ENCODE measurements around the gene NMT2. TPM values are rescaled to one million over a fixed set of nuclear protein-coding genes. Genes with fewer than 3 reads are reported as not detected.

NMT2 gene
- polyA plus RNA-seq, 6 donors from 2014 or later = 3.7 to 7.3 (median 5.4) TPM

GRCh38 chr10:15197911-15198310 is 29.4 kb upstream of the NMT2 start:
- peak overlapping the region in 1 of 8 donors; percentile 53 for H3K4me3 Mint-ChIP-seq
- H3K27me3 Mint-ChIP-seq = peaks cover 11 to 24% (median 18%) of the 10 kb centered on the region in 3 donors
- H3K9me3 Mint-ChIP-seq = peaks cover 0 to 2% (median 0%) of the 10 kb centered on the region in 7 donors
- H3K36me3 Mint-ChIP-seq = peaks cover 0 to 3% of the 10 kb centered on the region in 2 donors
- no peak for ATAC-seq (ENCODE audit: low read depth in 2 of 2)
- no peak for DNase-seq
- no peak overlapping the region for H3K27ac Mint-ChIP-seq
- peaks cover 0 to under 1% (median 0%) of the 10 kb centered on the region in 3 donors for H3K4me1 Mint-ChIP-seq

GRCh38 chr10:15197276-15197675 is 28.8 kb upstream of the NMT2 start:
- Mint-ChIP-seq H3K9me3 (peaks cover 0 to 2% (median 0%) of the 10 kb centered on the region in 7 donors), H3K27ac (no peak overlapping the region), H3K36me3 (peaks cover 0 to 3% of the 10 kb centered on the region in 2 donors), H3K4me3 (no peak overlapping the region), H3K4me1 (no peaks in the 10 kb centered on the region), H3K27me3 (peaks cover 11 to 24% (median 18%) of the 10 kb centered on the region in 3 donors)
- DNase-seq = no peak
- ATAC-seq (ENCODE audit: low read depth in 2 of 2) = no peak

- H3K4me1 Mint-ChIP-seq = no peaks in the 10 kb centered on the region
- peaks cover 11 to 24% (median 18%) of the 10 kb centered on the region in 3 donors for H3K27me3 Mint-ChIP-seq
- H3K9me3 Mint-ChIP-seq = peaks cover 0 to 2% (median 0%) of the 10 kb centered on the region in 7 donors
- DNase-seq (peak; percentile 20), ATAC-seq (ENCODE audit: low read depth in 2 of 2) (peak; percentile 49 to 55)
- H3K36me3 Mint-ChIP-seq = peaks cover 0 to 3% of the 10 kb centered on the region in 2 donors
- peak overlapping the region in 3 of 6 donors; percentile 54 to 92 (median 72) for H3K27ac Mint-ChIP-seq
- H3K4me3 Mint-ChIP-seq = peak overlapping the region in 6 of 8 donors; percentile 5 to 87 (median 61)
These were observed 27.7 kb upstream of the NMT2 start for GRCh38 chr10:15196021-15196834.

- Mint-ChIP-seq H3K4me1 (peaks cover 7 to 10% (median 10%) of the 10 kb centered on the region in 3 donors), H3K4me3 (peak overlapping the region in 7 of 8 donors; percentile 17 to 73 (median 22)), H3K27ac (peak overlapping the region in 3 of 6 donors; percentile 12 to 57 (median 33)), H3K9me3 (no peaks in the 10 kb centered on the region), H3K36me3 (no peaks in the 10 kb centered on the region), H3K27me3 (peaks cover 0 to 6% (median 0%) of the 10 kb centered on the region in 3 donors)
- DNase-seq (peak; percentile 46), ATAC-seq (ENCODE audit: low read depth in 2 of 2) (peak; percentile 94 to 97)
These were observed 20.8 kb upstream of the NMT2 start for GRCh38 chr10:15189133-15189885.

GRCh38 chr10:15188603-15189002 is 20.1 kb upstream of the NMT2 start:
- peaks cover 0 to 6% (median 0%) of the 10 kb centered on the region in 3 donors for H3K27me3 Mint-ChIP-seq
- peaks cover 7 to 10% (median 10%) of the 10 kb centered on the region in 3 donors for H3K4me1 Mint-ChIP-seq

GRCh38 chr10:15183689-15184481 is 15.4 kb upstream of the NMT2 start:
- Mint-ChIP-seq H3K27me3 (peaks cover 4 to 36% (median 14%) of the 10 kb centered on the region in 3 donors), H3K4me3 (no peak overlapping the region), H3K4me1 (peaks cover 0 to 3% (median 0%) of the 10 kb centered on the region in 3 donors), H3K27ac (no peak overlapping the region), H3K36me3 (no peaks in the 10 kb centered on the region), H3K9me3 (peaks cover 0 to 2% (median 0%) of the 10 kb centered on the region in 7 donors)
- no peak for ATAC-seq (ENCODE audit: low read depth in 2 of 2)
- no peak for DNase-seq

More at GRCh38 chr10:15188603-15189002, 20.1 kb upstream of the NMT2 start:
- H3K27ac Mint-ChIP-seq = peak overlapping the region in 1 of 6 donors; percentile 53
- DNase-seq = no peak
- no peaks in the 10 kb centered on the region for H3K9me3 Mint-ChIP-seq
- ATAC-seq (ENCODE audit: low read depth in 2 of 2) = no peak
- H3K4me3 Mint-ChIP-seq = no peak overlapping the region
- no peaks in the 10 kb centered on the region for H3K36me3 Mint-ChIP-seq

GRCh38 chr10:15182540-15183207 is 14.2 kb upstream of the NMT2 start:
- DNase-seq = no peak
- Mint-ChIP-seq H3K27ac (no peak overlapping the region), H3K9me3 (peaks cover 0 to 2% (median 0%) of the 10 kb centered on the region in 7 donors), H3K36me3 (no peaks in the 10 kb centered on the region), H3K27me3 (peaks cover 4 to 36% (median 14%) of the 10 kb centered on the region in 3 donors), H3K4me1 (peaks cover 0 to 3% (median 0%) of the 10 kb centered on the region in 3 donors), H3K4me3 (no peak overlapping the region)
- ATAC-seq (ENCODE audit: low read depth in 2 of 2) = no peak

GRCh38 chr10:15181576-15182156 is 13.2 kb upstream of the NMT2 start:
- Mint-ChIP-seq H3K36me3 (no peaks in the 10 kb centered on the region), H3K27me3 (peaks cover 4 to 31% (median 14%) of the 10 kb centered on the region in 3 donors), H3K9me3 (peaks cover 0 to 2% (median 0%) of the 10 kb centered on the region in 7 donors), H3K27ac (no peak overlapping the region), H3K4me3 (no peak overlapping the region), H3K4me1 (peaks cover 0 to 3% (median 0%) of the 10 kb centered on the region in 3 donors)
- DNase-seq (no peak), ATAC-seq (ENCODE audit: low read depth in 2 of 2) (no peak)

GRCh38 chr10:15180736-15181135 is 12.2 kb upstream of the NMT2 start:
- Mint-ChIP-seq H3K36me3 (no peaks in the 10 kb centered on the region), H3K4me3 (no peak overlapping the region), H3K9me3 (peaks cover 0 to 2% (median 0%) of the 10 kb centered on the region in 7 donors), H3K27me3 (peaks cover 5 to 30% (median 14%) of the 10 kb centered on the region in 3 donors), H3K4me1 (peaks cover 0 to 3% (median 0%) of the 10 kb centered on the region in 3 donors), H3K27ac (no peak overlapping the region)
- DNase-seq (no peak), ATAC-seq (ENCODE audit: low read depth in 2 of 2) (no peak)

GRCh38 chr10:15176269-15176668 is 7.8 kb upstream of the NMT2 start:
- H3K36me3 Mint-ChIP-seq = no peaks in the 10 kb centered on the region

GRCh38 chr10:15175587-15175986 is 7.1 kb upstream of the NMT2 start:
- Mint-ChIP-seq H3K36me3 (no peaks in the 10 kb centered on the region), H3K4me3 (no peak overlapping the region), H3K9me3 (peaks cover 0 to 3% (median 0%) of the 10 kb centered on the region in 7 donors), H3K27me3 (peaks cover 9% of the 10 kb centered on the region in 3 donors), H3K4me1 (peaks cover 0 to under 1% (median 0%) of the 10 kb centered on the region in 3 donors), H3K27ac (no peak overlapping the region)
- ATAC-seq (ENCODE audit: low read depth in 2 of 2) = no peak
- no peak for DNase-seq

More at GRCh38 chr10:15176269-15176668, 7.8 kb upstream of the NMT2 start:
- H3K27ac Mint-ChIP-seq = peak overlapping the region in 1 of 6 donors; percentile 27
- peaks cover 0 to 3% (median 0%) of the 10 kb centered on the region in 7 donors for H3K9me3 Mint-ChIP-seq
- H3K4me1 Mint-ChIP-seq = no peaks in the 10 kb centered on the region
- peaks cover 13 to 16% (median 14%) of the 10 kb centered on the region in 3 donors for H3K27me3 Mint-ChIP-seq
- ATAC-seq (ENCODE audit: low read depth in 2 of 2) (no peak), DNase-seq (no peak)
- H3K4me3 Mint-ChIP-seq = no peak overlapping the region

GRCh38 chr10:15172306-15172840 is 3.9 kb upstream of the NMT2 start:
- no peak for DNase-seq
- peaks cover 17 to 22% (median 20%) of the 10 kb centered on the region in 3 donors for H3K4me1 Mint-ChIP-seq
- peaks cover 0 to 3% (median 0%) of the 10 kb centered on the region in 7 donors for H3K9me3 Mint-ChIP-seq
- no peak overlapping the region for H3K4me3 Mint-ChIP-seq
- H3K27ac Mint-ChIP-seq = no peak overlapping the region
- peaks cover 0 to 9% (median 5%) of the 10 kb centered on the region in 3 donors for H3K27me3 Mint-ChIP-seq
- no peak for ATAC-seq (ENCODE audit: low read depth in 2 of 2)
- H3K36me3 Mint-ChIP-seq = no peaks in the 10 kb centered on the region

Measured in naive B cell (primary cell).